T-helper 9 cell (primary cell): ENCODE results near the gene KCNK3.
A peak's percentile ranks its signal among the peaks of the same experiment; 100 is the strongest.
"Not testable (repeated sequence)": the region's sequence is repeated elsewhere in the genome, so short reads cannot be mapped to it uniquely, and the experiment has no call there.

Experiments used
- DNase-seq: peaks from one replicate; pipeline ENCODE4 v3.0.0-alpha.2; 2020

KCNK3 gene

DNA sequence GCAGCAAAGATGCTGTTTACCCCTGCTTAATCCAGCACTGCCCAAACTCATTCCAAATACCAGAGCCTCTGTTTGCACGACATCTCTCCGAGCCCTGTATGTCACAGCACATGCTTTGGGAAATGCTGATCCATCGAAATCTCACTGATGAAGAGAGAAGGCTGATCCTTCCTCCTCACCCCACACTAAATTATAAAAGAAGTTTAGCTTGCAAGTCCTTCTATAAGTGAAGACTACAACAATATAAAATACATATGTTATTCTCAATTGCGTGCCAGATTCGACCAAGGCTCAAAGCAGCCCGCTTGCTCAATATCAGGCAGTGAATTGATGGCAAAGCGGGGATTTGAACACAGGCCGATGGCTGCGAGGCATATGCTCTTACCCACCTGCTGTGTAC, 40.9 kb downstream of the KCNK3 start:
- no peak for DNase-seq

- DNase-seq = no peak
Observed at GRCh38 chr2:26735097-26735496, 42.6 kb downstream of the KCNK3 start.

- DNase-seq = no peak
Observed at GRCh38 chr2:26735883-26736588, 43.5 kb downstream of the KCNK3 start.

- DNase-seq = no peak
Observed at GRCh38 chr2:26737221-26737620, 44.7 kb downstream of the KCNK3 start.

DNA sequence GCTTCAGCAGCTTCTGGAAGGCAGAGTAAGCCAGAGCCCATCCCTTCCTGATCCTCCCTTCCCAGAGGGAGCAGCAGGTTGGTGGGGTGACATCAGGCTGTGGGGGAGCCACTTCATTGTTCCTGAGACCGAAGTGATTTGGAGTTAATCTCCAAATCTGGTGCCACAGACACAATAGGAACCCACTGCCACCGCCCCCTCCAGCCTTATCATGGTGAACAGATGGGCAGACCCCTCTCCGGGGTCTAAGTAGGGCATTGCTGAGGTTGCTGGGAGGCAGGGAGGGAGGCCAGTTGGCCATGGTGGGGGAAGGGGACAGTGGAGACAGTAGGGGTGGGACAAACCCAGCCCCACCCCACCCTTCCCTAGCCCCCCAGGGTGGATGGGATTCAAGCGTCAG, 46.0 kb downstream of the KCNK3 start:
- no peak for DNase-seq

GRCh38 chr2:26739514-26739913, 47.0 kb downstream of the KCNK3 start:
- DNase-seq = no peak

DNA sequence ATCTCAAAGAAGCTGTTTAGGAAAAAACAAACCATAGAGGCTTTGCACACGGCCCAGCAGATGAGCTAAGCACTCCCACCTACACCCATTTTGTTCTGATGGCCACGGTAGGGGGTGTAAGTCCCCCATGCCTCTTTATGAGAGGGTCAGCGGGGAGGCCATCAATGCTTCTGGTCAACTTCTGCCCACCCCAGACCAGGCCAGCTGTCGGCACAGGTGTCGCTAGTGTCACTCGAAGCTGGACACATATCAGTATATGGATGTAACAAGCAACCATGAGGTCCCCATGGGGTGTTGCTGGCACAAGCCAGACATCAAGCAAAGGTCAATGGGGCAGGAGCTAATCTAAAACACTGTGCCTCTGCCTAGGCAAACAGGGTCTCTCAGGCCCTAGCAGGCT, 47.8 kb downstream of the KCNK3 start:
- DNase-seq = no peak

- no peak for DNase-seq
Observed at GRCh38 chr2:26740890-26741302, 48.4 kb downstream of the KCNK3 start.

DNA sequence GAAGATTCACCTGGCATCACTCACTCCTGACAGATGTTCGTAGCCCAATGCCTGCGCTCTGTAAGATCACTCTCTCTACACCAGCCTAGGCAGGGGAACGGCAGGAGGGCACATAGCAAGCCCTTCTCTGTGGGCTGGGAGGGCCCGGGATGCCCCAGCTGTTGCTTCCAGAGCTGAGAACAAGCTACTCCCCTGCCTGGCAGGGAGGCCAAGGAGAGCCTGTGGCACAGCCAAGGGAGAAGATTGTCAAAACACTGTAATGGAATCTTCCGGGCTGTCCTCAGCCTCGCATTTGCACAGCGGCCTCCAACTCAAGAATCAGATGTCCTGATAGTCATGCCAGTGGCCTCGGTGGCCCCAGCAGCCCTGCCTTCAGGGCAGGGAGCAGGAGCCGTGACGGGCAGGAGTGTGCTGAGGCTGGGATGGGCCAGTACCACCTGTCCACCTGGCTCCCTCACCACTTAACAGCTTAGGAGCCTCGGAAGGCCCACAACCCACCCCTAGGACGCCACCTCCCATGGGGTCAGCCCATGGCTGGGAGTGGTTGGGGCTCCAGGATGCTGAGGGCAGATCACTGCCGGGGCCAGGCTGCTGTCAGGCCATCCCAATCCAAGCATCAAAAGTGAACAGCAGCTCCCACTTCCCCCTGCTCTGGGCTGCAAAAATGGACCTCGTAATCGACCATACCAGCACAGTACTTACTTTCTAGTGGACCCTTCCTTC, 49.7 kb downstream of the KCNK3 start:
- no peak for DNase-seq

DNA sequence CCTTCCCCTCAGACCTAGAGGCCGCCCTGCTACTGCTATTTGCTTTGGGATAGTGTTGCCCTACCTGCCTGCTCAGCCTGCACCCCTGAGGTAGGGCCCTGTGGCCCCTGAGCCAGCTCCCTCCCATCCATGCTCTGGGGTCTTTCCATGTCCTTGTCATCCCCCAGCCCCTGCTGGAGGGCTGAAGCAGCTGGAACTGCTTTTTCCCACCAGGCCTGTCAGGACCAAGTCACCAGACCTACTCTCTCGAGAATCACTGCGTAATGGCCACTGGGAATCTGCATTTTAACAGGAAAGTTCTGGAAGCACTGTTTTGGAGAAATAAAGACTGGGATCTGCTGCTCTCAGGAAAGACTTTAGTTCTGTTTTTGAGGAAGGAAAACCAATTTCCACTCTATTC, 51.3 kb downstream of the KCNK3 start:
- DNase-seq = no peak

- no peak for DNase-seq
Observed at GRCh38 chr2:26744953-26745352, 52.4 kb downstream of the KCNK3 start.

DNA sequence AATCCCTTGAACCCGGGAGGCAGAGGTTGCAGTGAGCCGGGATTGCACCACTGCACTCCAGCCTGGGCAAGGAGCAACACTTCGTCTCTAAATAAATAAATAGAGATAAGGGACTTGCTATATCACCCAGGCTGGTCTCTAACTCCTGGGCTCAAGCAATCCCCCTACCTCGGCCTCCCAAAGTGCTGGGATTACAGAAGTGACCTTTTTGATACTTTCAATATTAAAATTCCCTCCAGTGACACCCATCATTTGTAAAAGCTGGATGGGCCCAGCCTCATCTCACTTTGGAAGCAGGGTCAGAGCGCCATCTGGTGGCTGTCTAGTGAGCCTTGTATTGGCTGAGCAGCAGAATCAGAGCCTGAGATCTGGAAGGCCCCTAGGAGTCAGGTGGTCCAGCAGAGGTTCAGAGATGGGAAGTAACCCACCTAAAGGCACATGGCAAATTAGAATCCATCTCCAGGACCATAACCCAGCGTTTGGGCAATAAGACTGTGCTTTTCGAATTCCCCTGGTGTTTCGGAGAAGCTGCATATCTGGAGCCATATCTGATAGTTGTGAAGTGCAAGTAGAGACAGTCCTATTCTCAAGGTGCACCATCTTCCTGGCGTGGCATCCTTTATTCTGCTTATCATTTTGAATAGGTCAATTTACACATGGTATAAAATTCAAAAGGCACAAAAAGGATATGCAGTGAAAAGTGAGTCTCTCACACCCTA, 53.2 kb downstream of the KCNK3 start:
- peak; percentile 75 for DNase-seq

GRCh38 chr2:26746934-26747333, 54.4 kb downstream of the KCNK3 start:
- no peak for DNase-seq

DNA sequence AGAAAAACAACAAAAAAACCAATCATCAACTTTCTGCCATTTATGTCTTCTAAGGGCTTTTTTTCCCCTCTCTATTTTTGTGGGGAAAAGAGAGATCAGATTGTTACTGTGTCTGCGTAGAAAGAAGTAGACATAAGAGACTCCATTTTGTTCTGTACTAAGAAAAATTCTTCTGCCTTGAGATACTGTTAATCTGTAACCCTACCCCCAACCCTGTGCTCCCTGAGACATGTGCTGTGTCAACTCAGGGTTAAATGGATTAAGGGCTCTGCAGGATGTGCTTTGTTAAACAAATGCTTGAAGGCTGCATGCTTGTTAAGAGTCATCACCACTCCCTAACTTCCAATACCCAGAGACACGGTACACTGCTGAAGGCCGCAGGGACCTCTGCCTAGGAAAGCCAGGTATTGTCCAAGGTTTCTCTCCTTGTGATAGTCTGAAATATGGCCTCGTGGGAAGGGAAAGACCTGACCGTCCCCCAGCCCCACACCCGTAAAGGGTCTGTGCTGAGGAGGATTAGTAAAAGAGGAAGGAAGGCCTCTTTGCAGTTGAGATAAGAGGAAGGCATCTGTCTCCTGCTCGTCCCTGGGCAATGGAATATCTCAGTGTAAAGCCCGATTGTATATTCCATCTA, 57.4 kb downstream of the KCNK3 start:
- DNase-seq = not testable (repeated sequence)

- not testable (repeated sequence) for DNase-seq
Observed at GRCh38 chr2:26750467-26750866, 57.9 kb downstream of the KCNK3 start.

- no peak for DNase-seq
Observed at GRCh38 chr2:26752656-26753055, 60.1 kb downstream of the KCNK3 start.

DNA sequence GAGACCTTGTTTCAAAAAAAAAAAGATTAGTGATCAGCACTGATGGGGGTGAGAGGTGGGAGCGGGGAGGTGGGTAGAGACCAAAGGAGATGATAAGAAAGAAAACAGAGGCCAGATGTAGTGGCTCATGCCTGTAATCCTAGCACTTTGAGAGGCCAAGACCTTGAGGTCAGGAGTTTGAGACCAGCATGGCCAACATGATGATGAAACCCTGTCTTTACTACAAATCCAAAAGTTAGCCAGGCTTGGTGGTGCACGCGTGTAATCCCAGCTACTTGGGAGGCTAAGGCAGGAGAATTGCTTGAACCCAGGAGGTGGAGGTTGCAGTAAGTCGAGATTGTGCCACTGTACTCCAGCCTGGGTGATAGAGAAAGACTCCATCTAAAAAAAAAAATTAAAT, 62.0 kb downstream of the KCNK3 start:
- DNase-seq = no peak

GRCh38 chr2:26754972-26755670, 62.6 kb downstream of the KCNK3 start:
- no peak for DNase-seq

- no peak for DNase-seq
Observed at GRCh38 chr2:26756337-26756736, 63.8 kb downstream of the KCNK3 start.

DNA sequence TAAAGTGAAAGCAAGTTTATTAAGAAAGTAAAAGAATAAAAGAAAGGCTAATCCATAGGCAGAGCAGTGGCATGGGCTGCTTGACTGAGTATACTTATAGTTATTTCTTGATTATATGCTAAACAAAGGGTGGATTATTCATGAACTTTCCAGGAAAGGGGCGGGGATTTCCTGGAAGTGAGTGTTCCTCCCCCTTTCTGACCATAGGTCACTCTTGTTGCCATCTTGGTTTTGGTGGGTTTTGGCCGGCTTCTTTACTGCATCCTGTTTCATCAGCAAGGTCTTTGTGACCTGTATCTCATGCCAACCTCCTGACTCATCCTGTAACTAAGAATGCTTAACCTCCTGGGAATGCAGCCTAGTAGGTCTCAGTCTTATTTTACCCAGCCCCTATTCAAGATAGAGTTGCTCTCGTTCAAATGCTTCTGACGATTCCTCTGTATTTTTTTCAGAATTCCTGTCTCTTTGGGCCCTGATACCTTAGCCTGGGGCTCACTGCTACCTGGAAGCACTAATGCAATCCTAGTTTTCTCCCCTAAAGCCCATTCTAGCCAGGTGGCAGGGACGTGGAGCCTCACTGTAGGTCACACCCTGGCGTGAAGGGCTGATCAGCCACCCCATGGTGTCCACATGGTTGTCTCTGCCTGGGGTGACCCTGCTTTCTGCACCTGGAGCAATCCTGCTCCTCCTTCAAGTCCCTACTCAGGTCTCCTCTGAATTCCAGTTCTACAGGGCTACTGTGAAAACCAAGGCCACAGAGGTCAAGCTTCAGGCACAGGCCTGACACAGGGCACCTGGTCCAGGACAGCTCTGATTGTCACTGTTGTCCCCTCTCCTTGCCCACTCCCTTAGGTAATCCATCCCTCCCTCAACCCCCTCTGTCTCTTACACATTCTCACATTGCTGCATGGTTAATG, 65.6 kb downstream of the KCNK3 start:
- no peak for DNase-seq

- no peak for DNase-seq
Observed at GRCh38 chr2:26758790-26759321, 66.3 kb downstream of the KCNK3 start.
